ENCODE results near the gene PPM1A.

The PPM1A gene

GRCh38 chr14:60331201-60332045 lies 82.4 kb downstream of the PPM1A start:
- peak; percentile 79 for ATAC-seq
- Mint-ChIP-seq H3K36me3 (ENCODE audit: low read depth) (peaks cover 2% of the 10 kb centered on the region), H3K9me3 (no peaks in the 10 kb centered on the region), H3K4me1 (peaks cover 41% of the 10 kb centered on the region), H3K27ac (peak overlapping the region; percentile 92), H3K27me3 (peaks cover 23% of the 10 kb centered on the region), H3K4me3 (peak overlapping the region; percentile 80)
- peak; percentile 86 for DNase-seq

- DNase-seq (no peak), ATAC-seq (no peak)
- H3K27ac Mint-ChIP-seq, result no peak overlapping the region
- peaks cover 24% of the 10 kb centered on the region for H3K27me3 Mint-ChIP-seq
- H3K4me3 Mint-ChIP-seq, result peak overlapping the region; percentile 80
- no peaks in the 10 kb centered on the region for H3K9me3 Mint-ChIP-seq
- H3K36me3 Mint-ChIP-seq (ENCODE audit: low read depth), result peaks cover 2% of the 10 kb centered on the region
- peaks cover 38% of the 10 kb centered on the region for H3K4me1 Mint-ChIP-seq
Measured at GRCh38 chr14:60332046-60332399, 83.0 kb downstream of the PPM1A start.

DNA sequence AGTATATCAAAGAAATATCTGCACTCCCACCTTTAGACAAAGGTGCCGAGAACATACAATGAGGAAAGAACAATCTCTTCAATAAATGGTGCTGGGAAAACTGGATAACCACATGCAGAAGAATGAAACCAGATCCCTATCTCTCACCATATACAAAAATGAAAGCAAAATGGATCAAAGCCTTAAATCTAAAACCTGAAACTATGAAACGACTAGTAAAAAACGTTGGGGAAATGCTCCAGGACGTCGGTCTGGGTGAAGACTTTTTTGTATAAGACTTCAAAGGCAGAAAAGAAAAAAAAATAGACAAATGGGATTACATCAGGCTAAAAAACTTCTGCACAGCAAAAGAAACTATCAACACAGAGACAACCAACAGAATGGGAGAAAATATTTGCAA lies 83.8 kb downstream of the PPM1A start:
- no peaks in the 10 kb centered on the region for H3K9me3 Mint-ChIP-seq
- no peak overlapping the region for H3K27ac Mint-ChIP-seq
- peaks cover 23% of the 10 kb centered on the region for H3K27me3 Mint-ChIP-seq
- ATAC-seq, result no peak
- H3K4me1 Mint-ChIP-seq, result peaks cover 32% of the 10 kb centered on the region
- no peak for DNase-seq
- no peak overlapping the region for H3K4me3 Mint-ChIP-seq
- no peaks in the 10 kb centered on the region for H3K36me3 Mint-ChIP-seq (ENCODE audit: low read depth)

- Mint-ChIP-seq H3K27me3 (peaks cover 22% of the 10 kb centered on the region), H3K4me1 (no peaks in the 10 kb centered on the region), H3K9me3 (no peaks in the 10 kb centered on the region)
Measured at GRCh38 chr14:60339571-60339970, 90.5 kb downstream of the PPM1A start.

GRCh38 chr14:60343571-60344071 lies 94.6 kb downstream of the PPM1A start:
- Mint-ChIP-seq H3K27ac (no peak overlapping the region), H3K36me3 (ENCODE audit: low read depth) (no peaks in the 10 kb centered on the region), H3K27me3 (peaks cover 12% of the 10 kb centered on the region), H3K4me1 (no peaks in the 10 kb centered on the region), H3K9me3 (no peaks in the 10 kb centered on the region), H3K4me3 (no peak overlapping the region)
- ATAC-seq (no peak), DNase-seq (no peak)

More at GRCh38 chr14:60339571-60339970, 90.5 kb downstream of the PPM1A start:
- DNase-seq, result no peak
- H3K4me3 Mint-ChIP-seq, result no peak overlapping the region
- ATAC-seq, result no peak
- H3K36me3 Mint-ChIP-seq (ENCODE audit: low read depth), result no peaks in the 10 kb centered on the region
- no peak overlapping the region for H3K27ac Mint-ChIP-seq

DNA sequence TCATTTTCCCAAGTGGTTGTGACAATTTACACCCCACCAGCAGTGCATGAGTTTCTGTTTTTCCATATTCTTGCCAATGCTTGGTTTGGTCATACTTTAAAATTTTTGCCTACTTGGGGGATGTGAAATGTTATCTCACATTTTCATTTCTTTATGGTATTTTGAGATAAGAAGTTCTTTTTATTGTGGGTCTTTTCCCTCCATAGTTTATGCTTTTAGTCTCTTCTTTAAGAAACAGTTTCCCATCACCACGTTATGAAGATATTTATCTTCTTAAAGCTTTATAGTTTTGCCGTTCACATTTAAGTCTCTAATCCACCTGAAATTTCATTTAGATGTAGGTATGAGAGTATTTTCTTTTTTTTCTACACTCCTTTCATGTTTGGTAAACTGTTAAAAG lies 95.7 kb downstream of the PPM1A start:
- H3K27me3 Mint-ChIP-seq, result peaks cover 9% of the 10 kb centered on the region
- H3K4me1 Mint-ChIP-seq, result no peaks in the 10 kb centered on the region
- no peak overlapping the region for H3K4me3 Mint-ChIP-seq
- DNase-seq, result no peak
- no peaks in the 10 kb centered on the region for H3K36me3 Mint-ChIP-seq (ENCODE audit: low read depth)
- no peaks in the 10 kb centered on the region for H3K9me3 Mint-ChIP-seq
- H3K27ac Mint-ChIP-seq, result no peak overlapping the region
- ATAC-seq, result no peak

DNA sequence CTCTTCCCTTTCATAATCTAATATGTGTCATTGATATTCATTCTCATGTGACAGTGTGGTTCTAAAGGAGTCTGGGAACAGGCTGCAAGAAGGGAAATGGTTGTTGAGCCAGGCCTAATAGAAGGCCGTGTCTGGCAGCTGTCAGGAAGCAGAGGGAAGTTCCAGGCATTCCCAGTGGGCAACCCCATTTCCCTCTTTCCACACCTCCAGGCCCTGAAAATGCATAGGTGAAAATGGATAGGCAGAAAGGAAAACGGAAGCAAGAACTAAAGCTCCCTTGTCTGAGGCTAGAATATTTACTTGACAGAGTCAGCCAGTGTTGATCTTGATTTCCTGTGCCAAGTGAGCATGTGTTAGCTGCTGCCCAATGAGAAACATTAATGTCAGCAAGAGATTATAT lies 97.7 kb downstream of the PPM1A start:
- no peaks in the 10 kb centered on the region for H3K9me3 Mint-ChIP-seq
- no peaks in the 10 kb centered on the region for H3K4me1 Mint-ChIP-seq
- no peaks in the 10 kb centered on the region for H3K36me3 Mint-ChIP-seq (ENCODE audit: low read depth)
- H3K27ac Mint-ChIP-seq, result no peak overlapping the region
- no peak for ATAC-seq
- H3K27me3 Mint-ChIP-seq, result peaks cover 4% of the 10 kb centered on the region
- DNase-seq, result no peak
- H3K4me3 Mint-ChIP-seq, result no peak overlapping the region

DNA sequence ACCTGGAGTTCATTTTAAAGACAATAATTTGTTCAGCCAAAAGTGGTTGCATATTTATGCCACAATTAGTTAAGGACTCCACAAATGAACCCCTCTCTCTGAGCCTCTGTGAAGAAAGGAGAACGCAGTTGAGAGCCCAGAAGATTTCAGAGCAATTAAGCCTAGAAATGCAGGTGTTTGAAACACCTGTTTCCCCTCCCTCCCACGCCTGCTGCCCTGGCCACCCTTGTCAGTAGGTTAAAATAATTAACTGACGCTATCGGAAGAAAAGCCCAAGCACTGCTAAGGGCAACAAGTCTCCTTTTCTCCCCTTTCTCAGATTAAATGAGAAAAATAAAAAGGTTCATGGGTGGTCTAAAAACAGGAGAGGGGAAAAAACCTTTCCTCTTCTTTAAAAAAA lies 99.2 kb downstream of the PPM1A start:
- H3K9me3 Mint-ChIP-seq, result no peaks in the 10 kb centered on the region
- H3K36me3 Mint-ChIP-seq (ENCODE audit: low read depth), result no peaks in the 10 kb centered on the region
- ATAC-seq, result no peak
- no peaks in the 10 kb centered on the region for H3K4me1 Mint-ChIP-seq
- no peak overlapping the region for H3K27ac Mint-ChIP-seq
- peaks cover 4% of the 10 kb centered on the region for H3K27me3 Mint-ChIP-seq
- DNase-seq, result no peak
- H3K4me3 Mint-ChIP-seq, result no peak overlapping the region

Data from activated naive CD8-positive, alpha-beta T cell treated with anti-CD3 and anti-CD28 coated beads, Interleukin-2, amount 50 U/mL, for 24 hours (primary cell).